Erythroblast (primary cell): ENCODE data around the gene REG1B.

ENCODE experiments used
- GATA1 ChIP-seq: IDR thresholded peaks from 2 replicates; pipeline ENCODE4 v1.6.1; 2011; ENCODE audit warnings: low read depth, mild to moderate bottlenecking, control low read depth, low read length, moderate library complexity
- POLR2A ChIP-seq: IDR thresholded peaks from 2 replicates; pipeline ENCODE4 v1.6.1; 2011; ENCODE audit warnings: mild to moderate bottlenecking, low read length

DNA sequence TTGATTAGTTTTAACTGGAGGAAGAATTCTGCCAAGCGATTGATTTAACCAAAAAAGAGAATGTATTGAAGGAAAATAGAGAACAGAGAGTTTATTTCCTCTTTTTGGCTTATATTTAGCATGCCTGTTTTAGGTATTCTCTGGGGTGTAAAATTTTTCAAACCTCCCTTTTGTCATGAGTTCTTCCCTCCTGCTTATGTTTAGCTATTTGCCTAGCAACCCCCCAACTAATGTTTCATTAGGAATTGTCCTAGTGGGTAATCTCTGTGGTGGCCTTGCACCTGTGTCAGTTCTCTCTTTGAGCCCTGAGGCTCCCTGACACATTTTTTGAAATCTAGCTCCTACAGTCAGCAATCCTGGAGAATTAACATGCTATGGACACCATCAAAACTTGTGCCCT lies 12.5 kb upstream of the REG1B start:
- no peak for TF ChIP-seq POLR2A
- no peak for TF ChIP-seq GATA1
